ENCODE measurements around the gene HOXB5. TPM values are rescaled to one million over a fixed set of nuclear protein-coding genes. Genes with fewer than 3 reads are reported as not detected.

HOXB5 gene
- total RNA-seq, 1 experiment from 2014 or later: 0.05 TPM

DNA sequence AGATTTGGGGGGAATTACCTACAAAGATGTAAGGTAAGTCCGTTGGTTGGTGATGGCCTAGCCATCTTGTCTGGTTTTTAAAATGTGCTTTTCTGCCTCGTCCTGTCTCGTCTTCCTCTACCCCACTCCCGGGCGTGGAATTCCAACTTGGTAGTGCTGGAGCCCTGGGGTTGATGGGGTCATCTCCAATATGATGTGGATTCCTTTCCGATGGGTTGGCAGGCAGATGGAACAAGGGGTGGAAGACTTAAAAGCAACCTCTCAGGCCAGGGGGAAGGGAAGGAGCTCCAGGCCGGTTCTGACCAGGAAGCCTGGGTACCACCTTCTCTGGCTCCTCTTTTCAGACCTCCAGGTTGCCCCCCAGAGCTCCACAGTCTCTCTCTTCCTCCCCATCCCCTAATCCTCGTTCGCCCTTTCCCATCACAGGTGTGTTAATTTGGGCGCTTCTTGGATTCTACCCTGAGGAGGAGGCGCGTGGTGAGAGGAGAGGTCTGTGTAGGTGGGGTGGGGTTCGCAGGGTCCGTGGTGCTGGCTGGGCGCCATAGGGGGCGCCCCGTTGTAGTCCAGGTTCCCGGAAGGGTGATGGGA lies 43.6 kb downstream of the HOXB5 start:
- DNase-seq (ENCODE audit: low read depth in 1 of 2, low spot score in 2 of 2): no peak
- Histone ChIP-seq H3K27ac (no peak overlapping the region), H3K9me3 (replicated peaks) (no peaks in the 10 kb centered on the region), H3K27me3 (replicated peaks) (no peaks in the 10 kb centered on the region), H3K4me3 (no peak overlapping the region), H3K36me3 (peaks cover 10% of the 10 kb centered on the region; the same call in 1 of the 2 replicates), H3K4me1 (replicated peaks) (no peaks in the 10 kb centered on the region; the same call in 1 of the 2 replicates)

- Histone ChIP-seq H3K4me3 (no peak overlapping the region), H3K9me3 (replicated peaks) (no peaks in the 10 kb centered on the region), H3K27me3 (replicated peaks) (no peaks in the 10 kb centered on the region), H3K4me1 (replicated peaks) (no peaks in the 10 kb centered on the region), H3K27ac (no peak overlapping the region), H3K36me3 (peaks cover 10% of the 10 kb centered on the region; the same call in 1 of the 2 replicates)
- DNase-seq (ENCODE audit: low read depth in 1 of 2, low spot score in 2 of 2): no peak
These were observed 44.3 kb downstream of the HOXB5 start for GRCh38 chr17:48549281-48549630.

GRCh38 chr17:48548523-48549280 lies 44.9 kb downstream of the HOXB5 start:
- no peaks in the 10 kb centered on the region for H3K27me3 ChIP-seq (replicated peaks)
- no peaks in the 10 kb centered on the region for H3K9me3 ChIP-seq (replicated peaks)

GRCh38 chr17:48547808-48548522 lies 45.6 kb downstream of the HOXB5 start:
- no peaks in the 10 kb centered on the region for H3K9me3 ChIP-seq (replicated peaks)
- DNase-seq (ENCODE audit: low read depth in 1 of 2, low spot score in 2 of 2): no peak
- peaks cover 10% of the 10 kb centered on the region; the same call in 1 of the 2 replicates for H3K36me3 ChIP-seq
- peaks cover 7% of the 10 kb centered on the region for H3K4me1 ChIP-seq (replicated peaks)
- H3K27me3 ChIP-seq (replicated peaks): no peaks in the 10 kb centered on the region
- H3K4me3 ChIP-seq: no peak overlapping the region
- H3K27ac ChIP-seq: no peak overlapping the region

More at GRCh38 chr17:48548523-48549280, 44.9 kb downstream of the HOXB5 start:
- 0 out of 2 replicates have a peak, but pooled peaks cover 3% of the 10 kb centered on the region for H3K4me1 ChIP-seq (replicated peaks)
- H3K36me3 ChIP-seq: peaks cover 10% of the 10 kb centered on the region; the same call in 1 of the 2 replicates
- no peak for DNase-seq (ENCODE audit: low read depth in 1 of 2, low spot score in 2 of 2)
- H3K4me3 ChIP-seq: no peak overlapping the region
- no peak overlapping the region for H3K27ac ChIP-seq

GRCh38 chr17:48546924-48547807 lies 46.4 kb downstream of the HOXB5 start:
- Histone ChIP-seq H3K4me3 (no peak overlapping the region), H3K4me1 (replicated peaks) (peaks cover 11% of the 10 kb centered on the region), H3K27me3 (replicated peaks) (no peaks in the 10 kb centered on the region), H3K27ac (no peak overlapping the region), H3K9me3 (replicated peaks) (no peaks in the 10 kb centered on the region), H3K36me3 (peaks cover 10% of the 10 kb centered on the region; the same call in 1 of the 2 replicates)
- no peak for DNase-seq (ENCODE audit: low read depth in 1 of 2, low spot score in 2 of 2)

GRCh38 chr17:48546137-48546923 lies 47.2 kb downstream of the HOXB5 start:
- Histone ChIP-seq H3K27ac (no peak overlapping the region), H3K4me1 (replicated peaks) (peaks cover 11% of the 10 kb centered on the region), H3K36me3 (peaks cover 10% of the 10 kb centered on the region; the same call in 1 of the 2 replicates), H3K9me3 (replicated peaks) (no peaks in the 10 kb centered on the region), H3K27me3 (replicated peaks) (no peaks in the 10 kb centered on the region), H3K4me3 (no peak overlapping the region)
- DNase-seq (ENCODE audit: low read depth in 1 of 2, low spot score in 2 of 2): no peak

DNA sequence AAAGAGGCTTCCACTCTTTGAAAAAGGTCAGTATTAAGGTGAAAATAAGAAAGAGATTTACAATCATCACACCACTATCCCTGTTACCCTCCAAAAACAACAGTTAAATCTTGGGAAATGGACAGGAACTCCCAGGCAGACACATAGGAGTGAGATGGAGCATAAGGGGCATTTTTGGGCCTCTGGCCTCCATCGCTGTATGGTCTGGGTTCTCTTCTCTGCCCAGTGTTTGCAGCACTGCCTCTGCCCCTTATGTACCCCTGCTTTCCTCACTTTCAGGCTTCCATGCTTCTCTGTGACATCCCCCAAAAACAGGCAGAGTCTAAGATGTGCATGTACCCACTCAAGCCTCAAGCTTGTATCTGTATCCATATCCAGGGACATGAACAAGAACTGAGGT lies 48.0 kb downstream of the HOXB5 start:
- H3K4me1 ChIP-seq (replicated peaks): peaks cover 11% of the 10 kb centered on the region

DNA sequence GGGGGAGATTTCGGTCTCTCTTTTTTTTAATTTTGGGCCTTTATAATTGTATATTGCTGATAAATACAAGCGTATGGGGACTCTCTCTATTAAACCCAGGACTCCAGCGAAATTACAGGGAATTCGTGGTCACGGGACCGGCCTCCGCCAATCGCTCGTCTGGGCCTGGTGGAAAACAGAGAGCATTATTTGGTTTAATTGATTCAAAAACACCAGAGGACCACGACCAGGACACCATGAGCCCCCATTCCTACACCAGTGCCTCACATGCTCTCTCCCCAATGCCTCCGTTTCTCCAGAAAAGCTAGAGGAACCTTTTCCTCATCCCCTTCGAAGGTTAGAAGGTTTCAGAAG lies 48.6 kb downstream of the HOXB5 start, which contains the start of gene HOXB2:
Gene HOXB2 (minus strand): TSS at position 88 of the 354 bp plus-strand sequence. CDS start 198 bp downstream, outside the sequence.
- Histone ChIP-seq H3K36me3 (peaks cover 2% of the 10 kb centered on the region; the same call in 1 of the 2 replicates), H3K27ac (peak within 1 kb of the TSS; percentile 46), H3K4me1 (replicated peaks) (peaks cover 11% of the 10 kb centered on the region), H3K9me3 (replicated peaks) (no peaks in the 10 kb centered on the region), H3K4me3 (peak within 1 kb of the TSS; percentile 48), H3K27me3 (replicated peaks) (no peaks in the 10 kb centered on the region)
- DNase-seq (ENCODE audit: low read depth in 1 of 2, low spot score in 2 of 2): no peak

More for the DNA sequence above, 48.0 kb downstream of the HOXB5 start:
- no peaks in the 10 kb centered on the region for H3K9me3 ChIP-seq (replicated peaks)
- H3K27me3 ChIP-seq (replicated peaks): no peaks in the 10 kb centered on the region
- no peak for DNase-seq (ENCODE audit: low read depth in 1 of 2, low spot score in 2 of 2)
- H3K27ac ChIP-seq: no peak overlapping the region
- H3K4me3 ChIP-seq: no peak overlapping the region
- peaks cover 8% of the 10 kb centered on the region; the same call in 1 of the 2 replicates for H3K36me3 ChIP-seq

DNA sequence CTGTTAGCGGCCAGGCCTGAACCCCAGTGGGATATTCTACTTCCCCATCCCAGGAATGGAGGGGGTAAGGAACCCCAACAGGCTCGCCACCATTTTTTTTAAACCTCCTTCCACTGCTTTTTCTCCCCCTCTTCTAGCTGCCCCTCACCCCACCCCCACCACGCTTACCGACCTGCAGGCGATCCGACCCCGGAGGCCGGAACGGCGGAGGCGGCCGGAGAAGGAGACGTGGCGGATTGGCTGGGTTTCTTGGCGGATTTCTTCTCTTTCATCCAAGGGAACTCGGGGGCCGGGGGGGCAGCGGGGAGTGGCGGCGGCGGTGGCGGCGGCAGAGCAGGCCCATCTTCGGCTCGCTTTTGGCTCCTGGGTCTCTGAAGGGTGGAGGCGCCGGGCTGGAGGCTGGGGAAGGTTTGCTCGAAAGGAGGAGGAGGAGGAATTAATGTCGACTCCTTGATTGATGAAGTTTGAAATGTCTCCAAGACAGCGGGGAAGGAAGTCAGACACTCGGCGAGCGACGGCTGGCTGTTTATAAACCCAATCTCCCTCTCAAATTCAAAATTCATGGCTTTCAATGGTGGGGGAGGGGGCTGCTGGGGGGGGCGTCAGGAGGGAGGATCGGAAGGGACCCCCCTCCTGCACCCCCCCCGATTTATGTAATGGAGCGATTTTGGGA lies 49.1 kb downstream of the HOXB5 start:
- Histone ChIP-seq H3K27me3 (replicated peaks) (no peaks in the 10 kb centered on the region), H3K4me3 (peak overlapping the region; percentile 48), H3K36me3 (no peaks in the 10 kb centered on the region), H3K4me1 (replicated peaks) (peaks cover 11% of the 10 kb centered on the region), H3K9me3 (replicated peaks) (no peaks in the 10 kb centered on the region), H3K27ac (peak overlapping the region; percentile 46)
- DNase-seq (ENCODE audit: low read depth in 1 of 2, low spot score in 2 of 2): peak; percentile 56 to 79

DNA sequence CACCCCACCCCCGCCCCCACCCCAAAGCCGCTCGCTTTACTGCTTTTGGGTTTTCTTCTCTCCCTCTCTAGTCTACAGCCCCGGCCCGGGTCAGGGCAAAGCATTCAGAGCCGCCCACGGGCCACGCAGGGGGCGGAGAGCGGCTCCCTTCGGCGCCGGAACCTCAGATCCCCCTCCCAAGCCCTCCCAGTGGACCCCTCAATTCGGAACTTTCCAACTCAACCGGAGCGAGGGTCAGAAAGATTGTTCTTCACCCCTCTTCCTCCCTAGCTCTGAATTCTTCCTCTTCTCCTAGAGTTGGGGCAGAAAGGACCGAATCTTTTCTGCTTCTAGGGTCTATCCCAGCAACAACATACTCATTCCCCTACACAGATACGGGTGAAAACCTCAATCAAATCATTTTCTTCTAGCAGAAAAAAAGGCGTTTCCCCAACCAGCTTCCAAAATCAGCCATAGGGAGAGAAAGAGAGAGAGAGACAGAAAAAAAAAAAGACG lies 49.7 kb downstream of the HOXB5 start:
- DNase-seq (ENCODE audit: low read depth in 1 of 2, low spot score in 2 of 2): peak in 1 of 2 experiments; percentile 69
- Histone ChIP-seq H3K4me1 (replicated peaks) (peaks cover 11% of the 10 kb centered on the region), H3K4me3 (peak overlapping the region; percentile 48), H3K9me3 (replicated peaks) (no peaks in the 10 kb centered on the region), H3K27me3 (replicated peaks) (no peaks in the 10 kb centered on the region), H3K36me3 (no peaks in the 10 kb centered on the region), H3K27ac (peak overlapping the region; percentile 46)

DNA sequence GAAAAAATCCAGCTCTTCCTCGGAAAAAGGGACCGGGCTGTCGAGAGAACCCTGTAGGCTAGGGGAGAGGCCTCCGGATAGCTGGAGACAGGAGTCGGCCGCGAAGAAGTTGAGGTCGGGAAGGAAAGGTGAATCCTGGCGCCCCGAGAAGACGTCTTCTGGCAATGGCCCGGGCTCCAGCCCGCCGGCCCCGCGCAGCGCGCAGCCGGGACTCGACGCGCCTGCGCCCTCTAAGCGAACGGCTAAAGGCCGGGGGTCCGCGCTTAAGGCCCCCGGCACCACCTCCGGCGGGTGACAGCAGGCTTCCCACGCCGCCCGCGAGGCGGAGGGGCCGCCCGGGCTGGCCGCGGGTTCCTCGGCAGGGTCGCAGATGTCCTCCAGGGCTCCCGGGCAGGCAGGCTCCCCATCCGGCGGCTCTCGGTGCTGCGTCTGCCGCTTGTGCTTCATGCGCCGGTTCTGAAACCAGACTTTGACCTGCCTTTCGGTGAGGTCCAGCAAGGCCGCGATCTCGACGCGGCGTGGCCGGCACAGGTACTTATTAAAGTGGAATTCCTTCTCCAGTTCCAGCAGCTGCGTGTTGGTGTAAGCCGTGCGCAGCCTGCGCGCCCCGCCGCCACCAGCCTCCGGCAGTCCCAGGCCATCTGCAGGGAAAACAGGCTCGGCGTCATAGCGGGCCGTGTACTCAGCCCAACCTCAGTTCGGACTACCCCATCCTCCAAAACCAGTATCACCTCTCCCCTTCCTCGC lies 50.3 kb downstream of the HOXB5 start:
- H3K4me3 ChIP-seq: peak overlapping the region; percentile 48
- DNase-seq (ENCODE audit: low read depth in 1 of 2, low spot score in 2 of 2): peak; percentile 74 to 85
- peaks cover 11% of the 10 kb centered on the region for H3K4me1 ChIP-seq (replicated peaks)
- H3K36me3 ChIP-seq: no peaks in the 10 kb centered on the region
- H3K27me3 ChIP-seq (replicated peaks): no peaks in the 10 kb centered on the region
- no peak overlapping the region for H3K27ac ChIP-seq
- no peaks in the 10 kb centered on the region for H3K9me3 ChIP-seq (replicated peaks)
